ENCODE results near the gene TNFRSF12A.

DNA sequence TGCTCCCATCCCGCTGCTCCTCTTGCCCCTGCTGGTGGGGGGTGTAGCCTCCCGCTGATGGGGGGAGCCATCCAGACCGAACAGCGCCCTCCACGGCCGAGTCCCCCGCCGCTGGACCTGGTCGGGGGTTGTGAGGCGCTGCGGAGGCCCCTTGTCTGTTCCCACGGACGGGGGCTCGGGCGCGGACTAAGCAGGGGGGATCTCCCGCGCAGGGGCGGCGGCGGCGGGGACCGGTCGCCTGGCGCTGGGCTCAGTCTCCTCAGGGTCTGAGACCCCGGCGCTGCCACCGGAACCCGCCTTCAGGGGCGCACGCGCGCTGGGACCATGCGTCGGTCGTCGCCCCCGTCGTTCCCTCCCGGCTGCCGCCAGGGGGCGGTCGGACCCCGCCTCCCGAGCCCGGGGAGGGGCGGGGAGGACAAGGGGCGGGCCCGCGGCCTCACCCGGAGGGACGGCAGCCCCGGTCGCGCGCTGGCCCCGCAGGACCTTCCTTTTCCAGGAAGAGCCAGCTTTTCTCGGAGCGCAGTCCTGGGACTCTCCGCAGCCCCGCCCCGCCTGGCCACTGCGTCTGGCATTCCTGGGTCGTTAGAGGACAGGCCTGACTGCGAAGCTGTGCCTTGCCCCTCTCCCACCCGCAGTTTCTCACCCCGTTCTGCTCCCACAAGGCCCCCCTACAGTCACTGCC lies 39.0 kb downstream of the TNFRSF12A start:
- TF ChIP-seq, protein P1, sequence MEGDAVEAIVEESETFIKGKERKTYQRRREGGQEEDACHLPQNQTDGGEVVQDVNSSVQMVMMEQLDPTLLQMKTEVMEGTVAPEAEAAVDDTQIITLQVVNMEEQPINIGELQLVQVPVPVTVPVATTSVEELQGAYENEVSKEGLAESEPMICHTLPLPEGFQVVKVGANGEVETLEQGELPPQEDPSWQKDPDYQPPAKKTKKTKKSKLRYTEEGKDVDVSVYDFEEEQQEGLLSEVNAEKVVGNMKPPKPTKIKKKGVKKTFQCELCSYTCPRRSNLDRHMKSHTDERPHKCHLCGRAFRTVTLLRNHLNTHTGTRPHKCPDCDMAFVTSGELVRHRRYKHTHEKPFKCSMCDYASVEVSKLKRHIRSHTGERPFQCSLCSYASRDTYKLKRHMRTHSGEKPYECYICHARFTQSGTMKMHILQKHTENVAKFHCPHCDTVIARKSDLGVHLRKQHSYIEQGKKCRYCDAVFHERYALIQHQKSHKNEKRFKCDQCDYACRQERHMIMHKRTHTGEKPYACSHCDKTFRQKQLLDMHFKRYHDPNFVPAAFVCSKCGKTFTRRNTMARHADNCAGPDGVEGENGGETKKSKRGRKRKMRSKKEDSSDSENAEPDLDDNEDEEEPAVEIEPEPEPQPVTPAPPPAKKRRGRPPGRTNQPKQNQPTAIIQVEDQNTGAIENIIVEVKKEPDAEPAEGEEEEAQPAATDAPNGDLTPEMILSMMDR (IDR thresholded peaks at IDR 0.05) = peak in 5 of 7 experiments; percentile 64 to 98 (median 91)
- no peak for TF ChIP-seq EP300 (IDR thresholded peaks at IDR 0.05)
